GM23338 (cell line): Measurements from ENCODE around the gene GRK5.

Experiments
- CREB1 ChIP-seq: fragments of 250-450 bp; sonication (Bioruptor Pico); IDR thresholded peaks from 2 replicates; pipeline ENCODE4 v1.5.0; 2020; ENCODE audit warnings: low read depth, mild to moderate bottlenecking, moderate library complexity
- CTCF ChIP-seq, 2 experiments: fragments of 200-600 bp in 1 of 2; sonication (generic) in 1 of 2; conservative IDR thresholded peaks; 2 replicates each; pipeline versions ENCODE4 v1.5.1 to v1.6.1; 2016 to 2017; ENCODE audit warnings: antibody characterized with exemption in 2 of 2, low read depth in 2 of 2, mild to moderate bottlenecking in 2 of 2, moderate library complexity in 1 of 2
- POLR2AphosphoS5 ChIP-seq: IDR thresholded peaks from 2 replicates; pipeline ENCODE4 v1.6.1; 2016; ENCODE audit warnings: antibody characterized with exemption, low read depth
- REST ChIP-seq: IDR thresholded peaks from one replicate; pipeline ENCODE4 v1.6.1; 2018; ENCODE audit warnings: antibody characterized with exemption; ENCODE audit not compliant: unreplicated experiment

DNA sequence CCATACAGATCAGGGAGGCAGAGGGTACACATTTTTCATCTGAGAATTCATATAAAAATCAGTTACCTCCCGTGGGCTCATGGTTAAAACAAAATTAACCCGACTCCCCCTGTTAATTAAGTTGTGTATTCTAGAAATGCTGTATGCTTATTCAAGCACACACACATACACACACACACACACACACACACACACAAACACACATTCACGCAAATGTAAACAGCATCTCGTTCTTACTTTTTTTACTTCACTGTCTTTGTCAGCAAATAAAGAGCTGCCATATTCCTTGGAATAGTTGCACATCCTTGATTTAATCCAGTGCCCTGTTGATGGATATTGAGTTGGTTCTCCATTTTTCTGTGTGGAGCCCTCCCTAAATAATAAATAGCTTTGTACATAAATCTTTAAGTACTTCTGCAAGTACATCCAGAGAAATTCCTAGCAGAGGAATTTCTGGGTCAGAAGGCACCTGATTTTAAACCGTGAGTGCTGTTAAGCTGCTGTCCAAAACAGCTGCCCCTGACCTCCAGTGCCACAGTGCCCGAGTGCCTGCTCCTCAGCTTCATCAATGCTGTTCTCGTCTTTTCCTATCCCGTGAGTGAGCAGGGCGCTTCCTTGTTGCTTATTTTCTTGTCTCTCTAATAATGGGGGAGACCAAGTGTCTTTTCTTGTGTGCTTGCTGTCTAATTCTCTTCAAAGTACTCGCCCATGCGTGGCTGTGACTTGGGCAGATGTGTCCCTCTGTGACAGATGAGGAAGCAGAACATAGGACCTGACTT is 217.9 kb downstream of the GRK5 start:
- TF ChIP-seq CTCF (conservative IDR thresholded peaks at IDR 0.05; ENCODE audit: low read depth in 2 of 2) = no peak
- TF ChIP-seq POLR2AphosphoS5 = no peak
- no peak for TF ChIP-seq CREB1 (CRISPR knock-in tag)
- no peak for TF ChIP-seq REST
